ENCODE measurements around the gene RBL2. TPM values are rescaled to one million over a fixed set of nuclear protein-coding genes. Genes with fewer than 3 reads are reported as not detected.

The RBL2 gene
- total RNA-seq, 1 donor from 2014 or later: 64.3 TPM

- no peak overlapping the region for H3K27ac ChIP-seq
Measured at GRCh38 chr16:53515259-53515658, 81.0 kb downstream of the RBL2 start.

GRCh38 chr16:53515811-53516210 is 81.5 kb downstream of the RBL2 start:
- no peak for TF ChIP-seq CTCF (IDR thresholded peaks at IDR 0.05)
- Histone ChIP-seq H3K9me3 (no peaks in the 10 kb centered on the region), H3K36me3 (no peaks in the 10 kb centered on the region), H3K4me1 (no peaks in the 10 kb centered on the region), H3K27ac (no peak overlapping the region), H3K4me3 (no peak overlapping the region), H3K27me3 (no peaks in the 10 kb centered on the region)
- no peak for DNase-seq (ENCODE audit: low spot score in 2 of 2)
- intact Hi-C loops (cut with DNase I): no loop called here

More at GRCh38 chr16:53515259-53515658, 81.0 kb downstream of the RBL2 start:
- Histone ChIP-seq H3K4me3 (no peak overlapping the region), H3K27me3 (no peaks in the 10 kb centered on the region), H3K9me3 (no peaks in the 10 kb centered on the region), H3K4me1 (peaks cover 0 to under 1% of the 10 kb centered on the region in 2 donors), H3K36me3 (no peaks in the 10 kb centered on the region)
- no peak for DNase-seq (ENCODE audit: low spot score in 2 of 2)
- intact Hi-C loops (cut with DNase I): no loop called here
- no peak for TF ChIP-seq CTCF (IDR thresholded peaks at IDR 0.05)

- Histone ChIP-seq H3K4me1 (no peaks in the 10 kb centered on the region), H3K4me3 (no peak overlapping the region), H3K36me3 (no peaks in the 10 kb centered on the region), H3K27ac (peak overlapping the region in 1 of 2 donors; percentile 27), H3K9me3 (no peaks in the 10 kb centered on the region), H3K27me3 (no peaks in the 10 kb centered on the region)
- intact Hi-C loops (cut with DNase I): no loop called here
- DNase-seq (ENCODE audit: low spot score in 2 of 2): no peak
- TF ChIP-seq CTCF (IDR thresholded peaks at IDR 0.05): no peak
Measured at GRCh38 chr16:53517851-53518250, 83.6 kb downstream of the RBL2 start.

- no peaks in the 10 kb centered on the region for H3K36me3 ChIP-seq
- no peaks in the 10 kb centered on the region for H3K27me3 ChIP-seq
- H3K4me1 ChIP-seq: no peaks in the 10 kb centered on the region
- TF ChIP-seq CTCF (IDR thresholded peaks at IDR 0.05): no peak
- no peak overlapping the region for H3K4me3 ChIP-seq
- intact Hi-C loops (cut with DNase I): no loop called here
- peak in 1 of 2 donors; percentile 67 for DNase-seq (ENCODE audit: low spot score in 2 of 2)
- H3K27ac ChIP-seq: peak overlapping the region in 1 of 2 donors; percentile 27
- no peaks in the 10 kb centered on the region for H3K9me3 ChIP-seq
Measured at GRCh38 chr16:53518550-53519416, 84.5 kb downstream of the RBL2 start.

GRCh38 chr16:53519417-53520091 is 85.3 kb downstream of the RBL2 start:
- Histone ChIP-seq H3K36me3 (no peaks in the 10 kb centered on the region), H3K27me3 (no peaks in the 10 kb centered on the region), H3K4me3 (no peak overlapping the region), H3K4me1 (no peaks in the 10 kb centered on the region), H3K27ac (peak overlapping the region in 1 of 2 donors; percentile 27), H3K9me3 (no peaks in the 10 kb centered on the region)
- TF ChIP-seq CTCF (IDR thresholded peaks at IDR 0.05): no peak
- intact Hi-C loops (cut with DNase I): no loop called here
- DNase-seq (ENCODE audit: low spot score in 2 of 2): no peak
